GM23248 (cell line): ENCODE results near the gene BORA.

Source experiments
- EZH2 ChIP-seq: fragments of 200-600 bp; sonication (generic); IDR thresholded peaks from 2 replicates; pipeline ENCODE4 v1.6.1; 2018; ENCODE audit warnings: antibody characterized with exemption, mild to moderate bottlenecking; ENCODE audit not compliant: insufficient read depth, poor library complexity, severe bottlenecking
- EZH2phosphoT487 ChIP-seq: fragments of 200-600 bp; sonication (generic); IDR thresholded peaks from 2 replicates; pipeline ENCODE4 v1.6.1; 2018; ENCODE audit warnings: antibody characterized with exemption, moderate library complexity, mild to moderate bottlenecking, low read depth; ENCODE audit not compliant: insufficient read depth

- no peak for TF ChIP-seq EZH2
- no peak for TF ChIP-seq EZH2phosphoT487
Observed at GRCh38 chr13:72760189-72760588, 32.5 kb downstream of the BORA start.
